Cardiac septum (tissue), 1 donor: ENCODE data around the gene TSR3. TPM values are rescaled to one million over a fixed set of nuclear protein-coding genes. Genes with fewer than 3 reads are reported as not detected.

Experiments used
- DNase-seq: peaks from one replicate; pipeline ENCODE4 v3.0.0-alpha.2; 2020; ENCODE audit warnings: low spot score
- intact Hi-C: fragments of 100-400 bp; cut with DNase I; formaldehyde crosslinking; loops from one replicate; pipeline ENCODE4 v1.14.0; 2022
- total RNA-seq: library from RNA; stranded (reverse); fragmentation: NEBNext Ultra II Directional; extraction: Animal tissue kit (Norgen Biotek cat#: 25700); gene quantifications from one replicate; pipeline ENCODE4 v1.2.1, GENCODE V29; 2021
- donor health status: DM: no; HTN: no; CAD: no.

The TSR3 gene
- total RNA-seq, 1 donor from 2014 or later: 55.0 TPM

DNA sequence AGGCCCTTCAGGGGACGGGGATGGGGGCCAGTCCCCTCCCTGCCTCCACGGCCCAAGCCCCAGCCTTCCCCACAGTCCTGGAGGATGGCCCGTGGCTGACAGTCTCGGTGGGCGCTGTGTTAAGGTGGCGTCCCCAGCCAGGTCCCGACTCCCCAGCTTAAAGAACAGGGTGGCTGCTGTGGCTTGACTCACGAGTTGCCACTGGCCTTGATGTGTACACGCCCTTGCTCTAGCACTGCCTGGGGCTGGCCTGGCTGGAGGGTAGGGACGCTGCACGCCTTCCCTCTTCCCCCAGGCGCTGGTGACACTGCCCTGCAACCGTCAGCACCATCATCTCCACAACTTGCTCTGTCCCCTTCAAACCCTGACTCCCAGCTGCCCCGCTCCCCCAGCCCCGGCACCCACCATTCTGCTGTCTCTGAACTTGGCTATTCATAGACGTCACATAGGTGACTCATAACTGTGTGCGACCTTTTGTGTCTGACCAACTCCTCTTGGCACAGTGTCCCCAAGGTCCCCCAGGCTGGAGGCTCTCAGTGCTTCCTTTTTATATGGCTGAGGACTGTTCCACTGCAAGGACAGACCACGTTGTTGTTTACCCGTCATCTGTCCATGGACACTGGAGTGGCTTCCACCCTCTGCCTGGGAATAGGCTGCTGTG is 6.4 kb upstream of the TSR3 start:
- no peak for DNase-seq
- intact Hi-C loops: no loop called here

DNA sequence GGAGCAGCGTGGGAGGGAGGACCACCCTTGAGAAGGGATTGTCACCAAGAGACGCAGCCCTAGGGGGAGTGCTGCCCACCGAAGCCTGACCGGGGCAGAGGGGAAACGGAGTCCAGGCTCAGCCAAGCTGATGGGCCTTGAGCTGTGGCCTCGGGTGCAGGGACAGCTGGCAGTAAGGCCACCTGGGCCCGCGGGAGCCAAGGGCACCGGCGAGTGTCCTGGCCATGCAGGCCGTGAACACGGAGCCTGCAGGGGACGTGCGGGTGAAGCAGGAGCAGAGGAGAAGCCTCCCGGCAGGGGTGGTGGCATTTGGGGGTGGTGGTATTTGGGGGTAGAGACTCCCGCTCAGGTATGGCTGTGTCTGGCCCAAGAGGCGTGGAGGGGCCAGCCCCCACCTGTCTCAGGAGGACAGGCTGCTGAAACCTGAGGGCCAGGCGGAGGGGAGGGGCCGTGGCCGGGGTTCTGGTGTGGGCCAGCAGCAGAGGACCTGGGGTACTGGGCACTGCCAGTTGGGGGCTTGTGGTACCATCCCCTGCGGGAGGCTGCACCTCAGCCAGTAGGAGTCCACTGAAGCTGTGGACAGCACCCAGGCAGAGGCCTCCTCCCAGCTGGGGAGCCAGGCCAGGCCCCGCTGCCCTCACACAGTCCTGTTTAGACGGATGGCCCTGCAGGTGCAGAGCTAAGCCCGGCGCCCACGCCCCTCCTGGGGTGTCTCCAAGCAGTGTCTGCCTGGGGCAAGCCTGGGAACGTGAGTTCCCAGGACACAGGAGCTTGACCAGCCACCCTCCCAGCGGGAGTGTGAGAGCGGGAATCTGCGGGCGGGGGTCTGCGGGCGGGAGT is 4.6 kb upstream of the TSR3 start:
- no peak for DNase-seq
- intact Hi-C loops: no loop called here

DNA sequence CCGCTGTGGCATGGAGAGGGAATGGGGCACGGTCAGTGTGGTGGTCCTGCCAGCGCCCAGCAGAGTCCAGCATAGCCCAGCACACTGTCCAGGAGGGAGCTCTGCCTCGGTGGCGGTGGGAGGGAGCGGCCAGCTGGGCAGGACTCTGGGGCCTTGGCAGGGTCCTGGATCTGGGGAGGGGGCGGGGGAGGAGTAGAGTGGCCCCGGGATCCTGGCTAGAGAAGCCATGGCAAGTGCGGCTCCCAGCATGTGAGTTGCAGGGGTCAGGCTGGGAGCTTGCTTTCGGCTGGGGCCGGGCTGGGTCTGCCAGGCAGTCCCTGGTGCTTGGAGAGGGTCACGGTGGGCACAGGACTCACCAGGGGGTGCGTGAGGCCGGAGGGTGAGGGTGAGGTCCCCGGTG is 3.9 kb upstream of the TSR3 start:
- DNase-seq: no peak
- intact Hi-C loops: no loop called here

DNA sequence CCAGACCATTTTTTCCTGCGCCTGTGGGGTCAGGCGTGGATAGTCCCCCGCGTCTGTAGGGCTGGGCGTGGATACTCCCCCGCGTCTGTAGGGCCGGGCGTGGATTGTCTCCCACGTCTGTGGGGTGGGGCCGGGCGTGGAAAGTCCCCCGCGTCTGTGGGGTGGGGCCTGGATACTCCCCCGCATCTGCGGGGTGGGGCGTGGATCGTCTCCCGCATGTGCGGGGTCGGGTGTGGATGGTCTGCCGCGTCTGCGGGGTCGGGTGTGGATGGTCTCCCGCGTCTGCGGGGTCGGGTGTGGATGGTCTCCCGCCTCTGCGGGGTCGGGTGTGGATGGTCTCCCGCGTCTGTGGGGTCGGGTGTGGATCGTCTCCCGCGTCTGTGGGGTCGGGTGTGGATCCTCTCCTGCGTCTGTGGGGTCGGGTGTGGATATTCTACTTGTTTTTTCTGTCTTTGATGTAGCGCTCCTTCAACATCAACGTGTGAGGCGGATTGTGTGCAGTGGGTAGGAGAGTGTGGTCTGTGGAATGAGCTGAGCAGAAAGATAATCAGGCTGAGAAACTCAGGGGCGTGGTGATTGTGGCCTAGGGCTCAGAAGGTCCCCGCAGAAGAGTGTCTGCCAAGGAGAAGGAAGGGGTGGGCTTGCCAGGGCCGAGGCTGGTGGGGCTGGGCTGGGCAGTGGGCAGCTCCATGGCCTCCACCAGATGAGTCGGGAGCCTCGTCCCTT is 3.3 kb upstream of the TSR3 start:
- intact Hi-C loops: loop anchor here (5.0 kb wide), 1 partner anchor 43 kb away; no protein-coding TSS in a partner anchor
- no peak for DNase-seq

DNA sequence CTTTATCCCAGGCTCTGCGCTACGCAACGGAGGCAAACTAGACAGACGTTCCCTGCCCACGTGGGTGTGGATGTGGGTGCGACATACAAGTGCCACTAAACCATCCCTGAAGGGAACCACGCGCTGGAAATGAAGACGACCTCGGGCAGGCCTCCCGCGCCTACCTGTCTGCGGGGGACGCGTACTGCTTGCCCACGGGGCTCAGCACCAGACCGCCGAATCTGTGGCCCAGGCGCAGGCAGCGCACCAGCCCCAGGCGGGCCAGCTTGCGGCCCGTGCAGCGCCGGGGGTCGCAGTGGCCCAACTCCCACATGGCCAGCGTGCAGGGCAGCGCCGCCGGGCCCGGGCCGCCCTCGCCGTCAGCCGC is 480 bp downstream of the TSR3 start:
- intact Hi-C loops: loop anchor here (5.0 kb wide), 1 partner anchor 39 kb away; no protein-coding TSS in a partner anchor
- no peak for DNase-seq

DNA sequence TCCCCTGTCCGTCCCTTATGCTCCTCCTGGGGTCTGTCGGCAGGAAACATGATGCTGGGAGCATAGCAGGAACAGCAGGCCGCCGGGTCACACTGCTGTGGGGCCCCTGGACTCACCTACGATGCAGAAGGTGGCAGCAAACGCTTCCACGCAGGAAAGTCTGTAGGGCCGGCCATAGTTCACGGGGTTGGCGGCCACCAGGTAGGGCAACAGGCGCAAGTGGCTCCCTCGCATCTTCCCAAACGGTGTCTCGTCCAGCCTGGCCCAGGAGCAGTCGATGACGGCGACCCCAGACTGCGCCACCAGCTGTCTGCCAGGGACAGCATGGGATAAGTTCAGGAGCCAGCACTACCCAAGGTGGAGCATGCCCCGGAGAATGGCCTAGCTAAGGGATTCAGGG is 987 bp downstream of the TSR3 start:
- intact Hi-C loops: loop anchor here (5.0 kb wide), 1 partner anchor 38 kb away; no protein-coding TSS in a partner anchor

DNA sequence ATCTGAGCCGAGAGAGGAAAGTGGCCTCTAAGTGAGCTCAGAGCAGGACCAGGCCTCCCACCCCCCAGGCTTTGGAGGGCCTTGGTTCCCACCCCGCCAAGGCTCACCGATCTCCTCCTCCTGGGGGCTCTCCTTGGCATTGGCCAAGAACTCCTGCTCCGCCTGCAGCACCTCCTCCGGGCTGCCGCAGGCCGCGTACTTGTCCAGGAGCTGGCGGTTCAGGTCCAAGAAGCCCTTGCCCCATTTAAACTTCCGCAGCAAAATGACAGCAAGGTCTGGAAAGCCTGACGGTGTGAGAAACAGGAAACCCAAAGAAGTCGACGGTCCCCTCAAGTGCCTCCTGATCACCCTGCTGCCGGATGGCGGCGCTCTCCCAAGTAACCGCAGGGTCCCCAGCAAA is 1.7 kb downstream of the TSR3 start:
- DNase-seq: no peak
- intact Hi-C loops: loop anchor here (5.0 kb wide), 1 partner anchor 38 kb away; no protein-coding TSS in a partner anchor

More for the DNA sequence above, 987 bp downstream of the TSR3 start:
- DNase-seq: no peak

DNA sequence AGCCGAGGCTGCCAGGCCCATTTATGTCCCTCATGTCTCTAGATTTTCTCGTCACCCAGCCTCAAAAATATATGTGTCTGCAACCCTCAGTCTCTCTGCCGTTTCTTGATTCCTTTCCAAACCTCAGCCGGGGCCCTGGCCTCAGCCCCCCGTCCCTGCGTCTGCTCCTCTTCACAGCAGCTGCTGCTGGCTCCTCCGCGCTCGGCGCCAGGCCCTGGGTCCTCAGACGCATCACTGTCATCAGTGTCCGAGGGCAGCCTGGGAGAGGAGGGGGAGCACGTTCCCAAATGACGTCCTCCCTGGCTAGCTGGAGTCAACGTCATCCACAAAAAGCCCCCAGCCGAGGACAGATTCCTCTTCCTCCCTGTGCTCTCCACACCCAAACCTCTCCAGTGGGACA is 2.3 kb downstream of the TSR3 start:
- no peak for DNase-seq
- intact Hi-C loops: no loop called here

DNA sequence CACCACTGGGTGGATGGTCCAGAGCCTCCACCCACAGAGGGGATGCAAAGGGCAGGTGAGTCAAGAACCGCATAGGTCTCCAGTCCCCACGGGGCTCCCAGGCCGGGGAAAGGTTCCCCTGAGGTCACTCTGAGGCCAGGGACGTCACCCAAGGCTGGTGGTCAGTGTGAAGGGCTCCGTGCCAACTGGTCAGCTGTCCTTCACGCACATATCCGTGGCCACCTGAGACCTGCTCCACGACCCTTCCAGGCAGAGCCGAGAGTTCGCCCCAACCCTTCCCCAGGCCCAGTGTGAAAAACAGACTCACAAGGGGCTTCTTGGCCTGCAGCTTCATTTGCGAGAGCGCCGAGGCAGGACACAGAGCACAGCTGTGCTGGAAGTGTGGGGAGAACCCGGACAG is 2.8 kb downstream of the TSR3 start:
- intact Hi-C loops: no loop called here
- DNase-seq: no peak

DNA sequence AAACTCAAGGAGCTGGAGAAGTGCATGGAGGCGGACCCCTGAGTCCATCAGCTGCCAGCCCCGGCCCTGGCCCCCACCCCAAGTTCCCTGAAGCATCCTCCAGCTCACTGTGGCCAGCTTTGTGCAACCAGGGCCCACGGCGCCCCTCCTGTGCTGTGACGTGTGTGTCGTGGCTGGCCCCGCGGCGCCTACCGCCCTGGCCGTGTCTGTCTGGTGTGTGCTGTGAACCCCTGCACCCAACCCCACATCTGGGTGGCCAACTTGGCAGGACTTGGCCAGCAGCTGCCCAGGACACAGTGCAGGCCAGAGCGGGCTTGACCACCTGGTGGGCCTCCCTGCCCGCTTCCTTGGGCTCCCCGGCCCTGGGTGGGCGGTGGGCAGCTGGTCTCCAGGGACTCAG is 3.2 kb downstream of the TSR3 start:
- no peak for DNase-seq
- intact Hi-C loops: no loop called here

DNA sequence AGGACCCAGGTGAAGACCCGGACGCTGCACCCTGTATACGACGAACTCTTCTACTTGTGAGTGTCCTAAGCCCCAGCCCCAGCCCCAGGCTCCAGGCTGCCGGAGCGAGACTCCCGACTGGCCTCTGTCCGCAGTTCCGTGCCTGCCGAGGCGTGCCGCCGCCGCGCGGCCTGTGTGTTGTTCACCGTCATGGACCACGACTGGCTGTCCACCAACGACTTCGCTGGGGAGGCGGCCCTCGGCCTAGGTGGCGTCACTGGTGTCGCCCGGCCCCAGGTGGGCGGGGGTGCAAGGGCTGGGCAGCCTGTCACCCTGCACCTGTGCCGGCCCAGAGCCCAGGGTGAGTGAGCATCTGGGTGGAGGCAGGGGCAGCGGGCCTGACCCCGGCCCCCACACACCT is 3.7 kb downstream of the TSR3 start:
- DNase-seq: no peak
- intact Hi-C loops: no loop called here

DNA sequence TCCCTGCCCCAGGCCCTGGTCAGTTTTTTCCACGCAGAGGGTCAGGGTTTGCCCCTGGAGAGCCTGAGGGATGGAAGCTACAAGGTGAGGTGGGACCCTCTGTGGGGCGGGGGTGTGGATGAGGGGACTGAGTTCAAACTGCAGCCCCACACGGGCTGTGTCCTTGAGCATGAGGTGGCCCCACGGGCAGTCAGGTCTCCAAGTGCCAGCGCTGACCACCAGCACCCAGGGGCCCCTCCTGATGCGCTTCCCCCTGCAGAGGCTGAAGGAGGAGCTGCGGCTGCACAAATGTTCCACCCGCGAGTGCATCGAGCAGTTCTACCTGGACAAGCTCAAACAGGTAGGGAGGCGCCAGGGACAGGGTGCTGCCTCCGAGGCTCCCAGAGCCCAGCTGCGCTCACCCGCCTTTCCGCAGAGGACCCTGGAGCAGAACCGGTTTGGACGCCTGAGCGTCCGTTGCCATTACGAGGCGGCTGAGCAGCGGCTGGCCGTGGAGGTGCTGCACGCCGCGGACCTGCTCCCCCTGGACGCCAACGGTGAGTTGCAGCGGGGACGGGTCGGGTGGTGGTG is 4.3 kb downstream of the TSR3 start:
- intact Hi-C loops: no loop called here
- no peak for DNase-seq

DNA sequence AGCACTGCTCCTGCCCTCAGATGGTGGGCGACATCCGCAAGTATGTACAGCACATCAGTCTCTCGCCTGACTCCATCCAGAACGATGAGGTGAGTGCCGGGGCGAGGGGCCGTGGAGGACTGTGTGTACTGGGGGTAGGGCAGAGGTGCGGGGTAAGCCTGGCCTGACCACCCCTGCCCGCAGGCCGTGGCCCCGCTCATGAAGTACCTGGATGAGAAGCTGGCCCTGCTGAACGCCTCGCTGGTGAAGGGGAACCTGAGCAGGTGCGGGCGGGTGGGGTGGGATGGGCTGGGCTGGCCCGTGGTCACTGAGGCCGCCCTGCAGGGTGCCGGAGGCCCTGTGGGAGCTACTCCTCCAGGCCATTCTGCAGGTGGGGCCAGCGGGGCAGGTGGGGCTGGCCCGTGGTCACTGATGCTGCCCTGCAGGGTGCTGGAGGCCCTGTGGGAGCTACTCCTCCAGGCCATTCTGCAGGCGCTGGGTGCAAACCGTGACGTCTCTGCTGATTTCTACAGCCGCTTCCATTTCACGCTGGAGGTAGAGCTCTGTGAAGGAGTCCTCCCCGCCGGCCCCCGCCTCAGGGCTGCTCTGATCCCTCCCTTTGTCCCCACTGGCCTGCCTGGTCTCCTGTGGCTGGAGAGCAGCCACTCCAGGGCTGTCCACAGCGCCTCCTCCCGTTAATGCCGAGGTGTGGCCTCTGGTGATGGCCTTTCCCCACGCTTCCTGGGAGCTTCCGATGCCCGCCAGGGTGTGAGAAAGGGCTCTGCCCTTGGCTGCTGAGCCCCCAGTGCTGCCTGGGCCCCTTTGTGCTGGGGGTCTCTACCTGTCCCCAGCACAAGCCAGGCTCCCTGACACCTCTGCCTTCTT is 5.0 kb downstream of the TSR3 start:
- intact Hi-C loops: no loop called here
- DNase-seq: no peak

DNA sequence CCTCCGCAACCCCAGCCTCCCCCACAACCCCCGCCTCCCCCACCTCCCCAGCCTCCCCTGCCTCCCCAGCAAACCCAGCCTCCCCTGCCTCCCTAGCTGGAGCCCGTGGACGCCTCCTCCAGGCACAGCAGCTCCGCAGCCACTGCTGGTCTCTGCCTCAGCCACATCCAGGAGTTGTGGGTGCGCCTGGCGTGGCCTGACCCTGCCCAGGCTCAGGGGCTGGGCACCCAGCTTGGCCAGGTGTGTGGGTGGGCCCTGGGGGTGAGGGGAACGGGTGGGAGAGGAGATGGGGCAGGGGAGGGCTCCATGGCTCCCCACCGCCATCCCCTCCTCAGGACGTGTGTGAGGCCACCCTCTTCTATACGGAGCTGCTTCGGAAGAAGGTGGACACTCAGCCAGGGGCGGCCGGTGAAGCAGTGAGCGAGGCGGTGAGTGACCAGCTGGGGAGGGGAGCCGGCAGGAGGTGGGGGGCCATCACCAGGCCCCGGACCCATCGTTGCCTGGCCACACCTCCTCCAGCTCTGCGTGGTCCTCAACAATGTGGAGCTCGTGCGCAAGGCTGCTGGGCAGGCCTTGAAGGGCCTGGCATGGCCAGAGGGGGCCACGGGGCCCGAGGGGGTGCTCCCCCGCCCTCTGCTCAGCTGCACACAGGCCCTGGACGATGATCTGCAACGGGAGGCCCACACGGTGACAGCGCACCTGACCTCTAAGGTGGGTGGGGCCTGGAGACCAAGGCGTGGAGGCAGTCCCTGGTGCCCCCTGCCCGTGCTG is 5.8 kb downstream of the TSR3 start:
- no peak for DNase-seq
- intact Hi-C loops: no loop called here

DNA sequence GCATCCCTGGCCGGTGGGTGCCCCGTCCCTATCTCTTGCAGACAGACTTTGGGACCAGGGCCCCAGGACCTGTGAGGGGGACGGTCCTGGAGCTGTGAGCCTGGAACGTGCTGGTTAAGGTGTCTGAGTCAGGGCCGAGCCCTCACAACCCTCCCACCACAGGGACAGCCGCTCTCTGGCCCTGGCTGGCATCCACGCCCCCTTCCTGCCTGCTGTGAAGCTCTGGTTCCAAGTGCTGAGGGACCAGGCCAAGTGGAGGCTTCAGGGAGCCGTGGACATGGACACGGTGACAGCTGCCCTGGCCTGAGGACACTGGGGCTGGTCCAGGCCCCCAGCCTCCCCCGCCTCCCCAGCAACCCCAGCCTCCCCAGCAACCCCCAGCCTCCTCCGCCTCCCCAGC is 6.6 kb downstream of the TSR3 start:
- no peak for DNase-seq
- intact Hi-C loops: no loop called here

DNA sequence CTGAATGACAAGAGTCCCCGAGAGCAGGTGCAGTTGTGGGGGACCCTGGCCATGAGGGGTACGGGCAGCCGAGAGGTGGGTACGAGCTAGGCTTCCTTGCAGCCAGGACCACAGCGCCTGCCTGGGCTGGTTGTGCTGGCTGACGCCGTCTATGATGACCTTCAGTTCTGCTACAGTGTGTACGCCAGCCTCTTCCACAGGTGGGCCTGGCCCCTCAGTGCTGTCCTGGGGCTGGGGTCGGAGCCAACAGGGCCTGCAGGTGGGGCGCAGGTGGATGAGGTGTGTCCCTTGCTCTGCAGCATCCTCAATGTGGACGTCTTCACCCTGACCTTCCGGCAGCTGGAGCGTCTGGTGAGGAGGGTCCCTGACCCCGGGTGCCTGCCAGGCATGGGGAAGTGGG is 7.2 kb downstream of the TSR3 start:
- intact Hi-C loops: no loop called here
- no peak for DNase-seq

DNA sequence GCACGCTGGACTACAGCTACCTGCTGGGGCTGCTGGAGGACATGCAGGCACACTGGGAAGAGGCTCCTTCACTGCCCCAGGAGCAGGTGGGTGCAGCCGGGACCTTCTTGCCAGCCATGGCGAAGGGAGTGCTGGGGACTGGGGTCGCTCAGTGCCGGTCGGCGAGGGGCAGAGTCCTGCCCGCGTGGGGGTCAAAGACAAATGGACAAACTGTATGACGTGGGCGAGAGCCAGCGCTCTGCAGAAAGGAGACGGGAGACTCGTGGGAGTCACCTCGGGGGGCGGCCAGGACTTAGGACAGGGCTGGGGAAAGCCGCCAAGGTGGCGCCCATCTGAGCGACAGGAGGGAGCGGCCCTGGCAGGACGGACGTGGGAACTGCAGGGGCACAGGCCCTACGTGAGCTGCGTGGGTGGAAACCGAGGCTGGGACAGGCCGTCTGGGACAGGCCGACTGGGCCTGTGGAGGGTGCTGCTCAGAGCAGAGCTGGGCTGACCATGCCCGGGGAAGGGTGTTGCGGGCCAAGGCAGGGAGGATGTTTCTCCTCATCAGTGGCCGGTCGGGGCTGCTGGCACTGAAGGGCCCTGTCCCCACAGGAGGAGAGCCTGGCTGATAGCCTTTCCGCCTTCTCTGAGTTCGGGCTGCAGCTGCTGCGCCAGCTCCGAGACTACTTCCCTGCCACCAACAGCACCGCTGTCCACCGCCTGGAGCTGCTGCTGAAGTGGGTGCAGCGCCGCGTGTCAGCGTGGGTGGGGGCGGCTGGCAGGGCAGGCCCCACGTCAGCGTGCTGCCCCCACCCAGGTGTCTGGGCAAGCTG is 8.0 kb downstream of the TSR3 start:
- DNase-seq: no peak
- intact Hi-C loops: no loop called here
